Thyroid gland (tissue), 4 donors: ENCODE data around the gene RAD18.

Experiments used
- POLR2A ChIP-seq, 2 donors: fragments of 450-650 bp; IDR thresholded peaks; one replicate each; pipeline ENCODE4 v1.6.1; 2017; ENCODE audit warnings: antibody characterized with exemption in 2 of 2, mild to moderate bottlenecking in 2 of 2, moderate library complexity in 1 of 2
- TF ChIP-seq, protein P1 (sequence below), 6 experiments: fragments of 200-600 bp in 3 of 6; fragments of 450-650 bp in 3 of 6; sonication (generic) in 3 of 6; IDR thresholded peaks; one replicate each; pipeline ENCODE4 v1.5.1; 2016 to 2019; ENCODE audit warnings: antibody characterized with exemption in 6 of 6, mild to moderate bottlenecking in 2 of 6, inconsistent platforms in 1 of 6, moderate library complexity in 1 of 6

DNA sequence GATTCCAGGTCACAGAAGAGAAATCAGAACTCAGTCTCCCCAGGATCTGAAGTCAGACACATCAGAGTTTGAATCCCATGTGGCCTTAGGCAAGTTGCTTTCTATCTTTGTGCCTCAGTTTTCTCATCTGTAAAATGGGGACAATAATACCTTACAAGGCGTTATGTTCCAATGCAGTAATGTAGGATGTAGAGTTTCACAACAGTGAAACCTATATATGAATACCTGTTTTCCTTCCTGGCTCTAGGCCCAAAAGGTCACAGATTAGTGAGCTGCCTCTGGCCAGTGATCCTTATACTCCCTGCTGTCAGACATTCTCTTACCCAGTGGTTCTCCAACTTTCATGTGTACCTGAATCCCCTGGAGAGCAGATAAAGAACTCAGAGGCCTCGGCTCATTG is 121.0 kb downstream of the RAD18 start:
- TF ChIP-seq, protein P1, sequence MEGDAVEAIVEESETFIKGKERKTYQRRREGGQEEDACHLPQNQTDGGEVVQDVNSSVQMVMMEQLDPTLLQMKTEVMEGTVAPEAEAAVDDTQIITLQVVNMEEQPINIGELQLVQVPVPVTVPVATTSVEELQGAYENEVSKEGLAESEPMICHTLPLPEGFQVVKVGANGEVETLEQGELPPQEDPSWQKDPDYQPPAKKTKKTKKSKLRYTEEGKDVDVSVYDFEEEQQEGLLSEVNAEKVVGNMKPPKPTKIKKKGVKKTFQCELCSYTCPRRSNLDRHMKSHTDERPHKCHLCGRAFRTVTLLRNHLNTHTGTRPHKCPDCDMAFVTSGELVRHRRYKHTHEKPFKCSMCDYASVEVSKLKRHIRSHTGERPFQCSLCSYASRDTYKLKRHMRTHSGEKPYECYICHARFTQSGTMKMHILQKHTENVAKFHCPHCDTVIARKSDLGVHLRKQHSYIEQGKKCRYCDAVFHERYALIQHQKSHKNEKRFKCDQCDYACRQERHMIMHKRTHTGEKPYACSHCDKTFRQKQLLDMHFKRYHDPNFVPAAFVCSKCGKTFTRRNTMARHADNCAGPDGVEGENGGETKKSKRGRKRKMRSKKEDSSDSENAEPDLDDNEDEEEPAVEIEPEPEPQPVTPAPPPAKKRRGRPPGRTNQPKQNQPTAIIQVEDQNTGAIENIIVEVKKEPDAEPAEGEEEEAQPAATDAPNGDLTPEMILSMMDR (IDR thresholded peaks at IDR 0.05), result no peak
- no peak for TF ChIP-seq POLR2A (IDR thresholded peaks at IDR 0.05)
